Measurements from ENCODE around the gene DSCAM.

- TF ChIP-seq, protein P1, sequence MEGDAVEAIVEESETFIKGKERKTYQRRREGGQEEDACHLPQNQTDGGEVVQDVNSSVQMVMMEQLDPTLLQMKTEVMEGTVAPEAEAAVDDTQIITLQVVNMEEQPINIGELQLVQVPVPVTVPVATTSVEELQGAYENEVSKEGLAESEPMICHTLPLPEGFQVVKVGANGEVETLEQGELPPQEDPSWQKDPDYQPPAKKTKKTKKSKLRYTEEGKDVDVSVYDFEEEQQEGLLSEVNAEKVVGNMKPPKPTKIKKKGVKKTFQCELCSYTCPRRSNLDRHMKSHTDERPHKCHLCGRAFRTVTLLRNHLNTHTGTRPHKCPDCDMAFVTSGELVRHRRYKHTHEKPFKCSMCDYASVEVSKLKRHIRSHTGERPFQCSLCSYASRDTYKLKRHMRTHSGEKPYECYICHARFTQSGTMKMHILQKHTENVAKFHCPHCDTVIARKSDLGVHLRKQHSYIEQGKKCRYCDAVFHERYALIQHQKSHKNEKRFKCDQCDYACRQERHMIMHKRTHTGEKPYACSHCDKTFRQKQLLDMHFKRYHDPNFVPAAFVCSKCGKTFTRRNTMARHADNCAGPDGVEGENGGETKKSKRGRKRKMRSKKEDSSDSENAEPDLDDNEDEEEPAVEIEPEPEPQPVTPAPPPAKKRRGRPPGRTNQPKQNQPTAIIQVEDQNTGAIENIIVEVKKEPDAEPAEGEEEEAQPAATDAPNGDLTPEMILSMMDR (IDR thresholded peaks at IDR 0.05): no peak
- TF ChIP-seq ZNF232 (CRISPR knock-in tag; IDR thresholded peaks at IDR 0.05) (no peak), FOXK1 (CRISPR knock-in tag; IDR thresholded peaks at IDR 0.05) (no peak), TCF7 (CRISPR knock-in tag; IDR thresholded peaks at IDR 0.05; ENCODE audit: low read depth) (no peak), MYBL2 (CRISPR knock-in tag; IDR thresholded peaks at IDR 0.05) (no peak), ERG (CRISPR knock-in tag; IDR thresholded peaks at IDR 0.05) (no peak)
- TF ChIP-seq, protein P2, sequence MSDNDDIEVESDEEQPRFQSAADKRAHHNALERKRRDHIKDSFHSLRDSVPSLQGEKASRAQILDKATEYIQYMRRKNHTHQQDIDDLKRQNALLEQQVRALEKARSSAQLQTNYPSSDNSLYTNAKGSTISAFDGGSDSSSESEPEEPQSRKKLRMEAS (CRISPR knock-in tag; IDR thresholded peaks at IDR 0.05): no peak
These were observed 4.8 kb downstream of the DSCAM start for GRCh38 chr21:40842197-40842552.
